ENCODE results near the gene NSMCE1. TPM values are rescaled to one million over a fixed set of nuclear protein-coding genes. Genes with fewer than 3 reads are reported as not detected.

The NSMCE1 gene
- total and polyA plus RNA-seq, 2 donors (not counting 1 experiment from before 2014, with no cell fraction given) = 29.0 to 61.9 TPM

GRCh38 chr16:27223701-27224100, 44.9 kb downstream of the NSMCE1 start:
- intact Hi-C loops (cut with micrococcal nuclease) = no loop called here
- Histone ChIP-seq H3K27ac (ENCODE audit: low read length in 2 of 2) (no peak overlapping the region), H3K9ac (ENCODE audit: low read length) (no peak overlapping the region), H3K4me3 (ENCODE audit: control extremely low read depth in 1 of 5, extremely low read depth in 1 of 5, insufficient read depth in 1 of 5, low read depth in 2 of 5, low read length in 4 of 5) (no peak overlapping the region), H4K20me1 (ENCODE audit: control insufficient read depth, insufficient read depth, low read length, poor library complexity, severe bottlenecking) (no peaks in the 10 kb centered on the region), H3K27me3 (replicated peaks in 1 of 4; ENCODE audit: control extremely low read depth in 1 of 4, control insufficient read depth in 3 of 4, insufficient read depth in 4 of 4, low read length in 3 of 4) (no peaks in the 10 kb centered on the region), H3K36me3 (replicated peaks in 1 of 2; ENCODE audit: control extremely low read depth in 1 of 2, control insufficient read depth in 1 of 2, extremely low read depth in 1 of 2, insufficient read depth in 2 of 2, low read length in 1 of 2) (peaks cover 0 to 43% of the 10 kb centered on the region in 2 experiments), H3K4me2 (replicated peaks; ENCODE audit: low read depth, low read length, poor library complexity, severe bottlenecking) (no peak overlapping the region), H2AFZ (ENCODE audit: insufficient read depth, low read depth, low read length, poor library complexity, severe bottlenecking) (no peak overlapping the region), H3K4me1 (ENCODE audit: control insufficient read depth in 2 of 2, insufficient read depth in 2 of 2, low read length in 2 of 2) (peaks cover 17 to 30% of the 10 kb centered on the region in 2 donors), H3K79me2 (ENCODE audit: control insufficient read depth, insufficient read depth, low read length) (no peaks in the 10 kb centered on the region), H3K9me3 (ENCODE audit: control extremely low read depth in 1 of 3, control insufficient read depth in 2 of 3, insufficient read depth in 1 of 3, low read length in 2 of 3) (no peaks in the 10 kb centered on the region)
- ChIA-PET POLR2A (no interaction called here), CTCF (interaction anchor here (1.0 to 2.7 kb wide), 5 partner anchors 11 to 44 kb away, joined by 3 to 18 read pairs (median 4); no protein-coding TSS in a partner anchor)
- H3K4me1 Mint-ChIP-seq = peaks cover 25% of the 10 kb centered on the region
- WGBS (ENCODE audit: insufficient coverage) = 96% methylated on average over 5 of the region's 6 CpGs
- DNase-seq (no peak), ATAC-seq (ENCODE audit: low read depth) (no peak)
- no peaks in the 10 kb centered on the region for H3K27me3 Mint-ChIP-seq
- TF ChIP-seq CTCF (IDR thresholded peaks at IDR 0.05) (no peak), EZH2 (IDR thresholded peaks at IDR 0.05; ENCODE audit: borderline replicate concordance, insufficient read depth, low read depth, low read length, poor library complexity, severe bottlenecking) (no peak)
- H3K27ac Mint-ChIP-seq = peak overlapping the region; percentile 34
- no peak overlapping the region for H3K4me3 Mint-ChIP-seq
- no peaks in the 10 kb centered on the region for H3K9me3 Mint-ChIP-seq (ENCODE audit: insufficient read depth)

- no peak overlapping the region for H3K27ac Mint-ChIP-seq
- DNase-seq = no peak
- Histone ChIP-seq H3K9me3 (ENCODE audit: control extremely low read depth in 1 of 3, control insufficient read depth in 2 of 3, insufficient read depth in 1 of 3, low read length in 2 of 3) (no peaks in the 10 kb centered on the region), H3K36me3 (replicated peaks in 1 of 2; ENCODE audit: control extremely low read depth in 1 of 2, control insufficient read depth in 1 of 2, extremely low read depth in 1 of 2, insufficient read depth in 2 of 2, low read length in 1 of 2) (peaks cover 0 to 43% of the 10 kb centered on the region in 2 experiments), H2AFZ (ENCODE audit: insufficient read depth, low read depth, low read length, poor library complexity, severe bottlenecking) (no peak overlapping the region), H3K4me2 (replicated peaks; ENCODE audit: low read depth, low read length, poor library complexity, severe bottlenecking) (no peak overlapping the region), H3K9ac (ENCODE audit: low read length) (no peak overlapping the region), H3K79me2 (ENCODE audit: control insufficient read depth, insufficient read depth, low read length) (no peaks in the 10 kb centered on the region), H3K4me3 (ENCODE audit: control extremely low read depth in 1 of 5, extremely low read depth in 1 of 5, insufficient read depth in 1 of 5, low read depth in 2 of 5, low read length in 4 of 5) (no peak overlapping the region), H3K4me1 (ENCODE audit: control insufficient read depth in 2 of 2, insufficient read depth in 2 of 2, low read length in 2 of 2) (peaks cover 17 to 28% of the 10 kb centered on the region in 2 donors), H3K27me3 (replicated peaks in 1 of 4; ENCODE audit: control extremely low read depth in 1 of 4, control insufficient read depth in 3 of 4, insufficient read depth in 4 of 4, low read length in 3 of 4) (no peaks in the 10 kb centered on the region), H4K20me1 (ENCODE audit: control insufficient read depth, insufficient read depth, low read length, poor library complexity, severe bottlenecking) (no peaks in the 10 kb centered on the region), H3K27ac (ENCODE audit: low read length in 2 of 2) (no peak overlapping the region)
- H3K4me3 Mint-ChIP-seq = no peak overlapping the region
- H3K4me1 Mint-ChIP-seq = peaks cover 24% of the 10 kb centered on the region
- no peaks in the 10 kb centered on the region for H3K9me3 Mint-ChIP-seq (ENCODE audit: insufficient read depth)
- intact Hi-C loops (cut with micrococcal nuclease) = no loop called here
- WGBS (ENCODE audit: insufficient coverage) = 85% methylated on average over 8 of the region's 8 CpGs
- CTCF ChIA-PET = interaction anchor here (0.8 to 1.9 kb wide), 7 partner anchors 12 to 123 kb away, joined by 3 to 9 read pairs (median 3); no protein-coding TSS in a partner anchor
- no peaks in the 10 kb centered on the region for H3K27me3 Mint-ChIP-seq
- POLR2A ChIA-PET = no interaction called here
- ATAC-seq (ENCODE audit: low read depth) = no peak
- TF ChIP-seq CTCF (IDR thresholded peaks at IDR 0.05) (no peak), EZH2 (IDR thresholded peaks at IDR 0.05; ENCODE audit: borderline replicate concordance, insufficient read depth, low read depth, low read length, poor library complexity, severe bottlenecking) (no peak)
These were observed 45.4 kb downstream of the NSMCE1 start for GRCh38 chr16:27223226-27223610.

All from B cell (primary cell).